Ovary (tissue), 3 donors: ENCODE data around the gene DEAF1.

Experiments used
- EP300 ChIP-seq: sonication (generic); formaldehyde crosslinking; IDR thresholded peaks from one replicate; pipeline ENCODE4 v1.6.1; 2017; ENCODE audit warnings: antibody characterized with exemption
- POLR2A ChIP-seq: fragments of 450-650 bp; IDR thresholded peaks from one replicate; pipeline ENCODE4 v1.6.1; 2017; ENCODE audit warnings: antibody characterized with exemption, mild to moderate bottlenecking, moderate library complexity
- TF ChIP-seq, protein P1 (sequence below), 3 donors: fragments of 450-650 bp in 2 of 3; fragments of 200-600 bp in 1 of 3; IDR thresholded peaks; one replicate each; pipeline versions ENCODE4 v1.5.1 to v1.8.0; 2016 to 2022; ENCODE audit warnings: antibody characterized with exemption in 3 of 3, mild to moderate bottlenecking in 1 of 3
- donor health status: DM: no; HTN: no; CAD: no.

DNA sequence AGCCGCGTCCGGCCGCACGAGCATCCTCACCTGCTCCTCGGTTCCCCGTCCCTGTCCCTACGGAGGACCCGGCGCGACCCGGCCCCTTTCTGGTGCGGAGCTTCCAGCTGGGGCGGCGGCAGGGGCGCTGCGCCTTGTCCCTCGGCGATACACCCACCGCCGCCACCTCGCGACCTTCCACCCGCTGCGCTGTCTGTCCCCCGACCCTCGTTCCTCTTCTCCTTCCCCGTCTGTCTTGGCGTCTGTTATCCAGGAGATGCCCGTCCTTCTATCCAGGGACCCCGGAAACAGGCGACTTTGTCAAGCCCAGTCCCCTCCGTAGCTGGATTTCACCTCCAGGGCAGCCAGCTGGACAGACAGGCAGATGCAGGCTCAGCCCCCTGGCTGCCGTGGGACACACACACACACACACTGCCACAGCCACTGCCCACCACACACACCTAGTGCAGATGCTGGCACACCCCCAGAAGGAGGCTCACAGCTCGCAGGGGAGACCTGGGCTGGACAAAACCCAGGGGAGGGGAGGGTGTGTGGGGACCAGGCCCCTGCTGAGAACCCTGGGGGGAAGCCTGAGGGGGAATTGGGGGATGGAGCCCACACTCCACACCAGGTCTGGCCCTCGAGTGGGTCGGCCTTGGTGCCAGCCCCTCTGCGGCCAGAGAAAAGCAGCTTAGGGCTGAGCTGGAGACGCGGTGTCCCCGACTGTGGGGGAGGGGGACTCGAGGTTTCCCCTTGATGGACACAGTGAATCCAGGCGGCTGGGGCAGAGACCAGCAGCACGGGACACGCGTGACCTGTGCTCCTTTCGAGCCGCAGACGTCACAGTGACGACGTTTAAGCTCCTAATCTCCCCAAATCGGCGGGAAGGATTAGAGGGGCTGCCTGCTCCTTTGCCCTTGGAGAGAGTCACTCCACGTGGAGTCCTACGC, 57.2 kb downstream of the DEAF1 start:
- TF ChIP-seq, protein P1, sequence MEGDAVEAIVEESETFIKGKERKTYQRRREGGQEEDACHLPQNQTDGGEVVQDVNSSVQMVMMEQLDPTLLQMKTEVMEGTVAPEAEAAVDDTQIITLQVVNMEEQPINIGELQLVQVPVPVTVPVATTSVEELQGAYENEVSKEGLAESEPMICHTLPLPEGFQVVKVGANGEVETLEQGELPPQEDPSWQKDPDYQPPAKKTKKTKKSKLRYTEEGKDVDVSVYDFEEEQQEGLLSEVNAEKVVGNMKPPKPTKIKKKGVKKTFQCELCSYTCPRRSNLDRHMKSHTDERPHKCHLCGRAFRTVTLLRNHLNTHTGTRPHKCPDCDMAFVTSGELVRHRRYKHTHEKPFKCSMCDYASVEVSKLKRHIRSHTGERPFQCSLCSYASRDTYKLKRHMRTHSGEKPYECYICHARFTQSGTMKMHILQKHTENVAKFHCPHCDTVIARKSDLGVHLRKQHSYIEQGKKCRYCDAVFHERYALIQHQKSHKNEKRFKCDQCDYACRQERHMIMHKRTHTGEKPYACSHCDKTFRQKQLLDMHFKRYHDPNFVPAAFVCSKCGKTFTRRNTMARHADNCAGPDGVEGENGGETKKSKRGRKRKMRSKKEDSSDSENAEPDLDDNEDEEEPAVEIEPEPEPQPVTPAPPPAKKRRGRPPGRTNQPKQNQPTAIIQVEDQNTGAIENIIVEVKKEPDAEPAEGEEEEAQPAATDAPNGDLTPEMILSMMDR (IDR thresholded peaks at IDR 0.05), result no peak
- TF ChIP-seq POLR2A (no peak), EP300 (no peak)
